ENCODE results near the gene ELAC1. TPM values are rescaled to one million over a fixed set of nuclear protein-coding genes. Genes with fewer than 3 reads are reported as not detected.

ELAC1 gene
- total and polyA plus RNA-seq, 12 donors = 2.6 to 6.7 (median 4.2) TPM

DNA sequence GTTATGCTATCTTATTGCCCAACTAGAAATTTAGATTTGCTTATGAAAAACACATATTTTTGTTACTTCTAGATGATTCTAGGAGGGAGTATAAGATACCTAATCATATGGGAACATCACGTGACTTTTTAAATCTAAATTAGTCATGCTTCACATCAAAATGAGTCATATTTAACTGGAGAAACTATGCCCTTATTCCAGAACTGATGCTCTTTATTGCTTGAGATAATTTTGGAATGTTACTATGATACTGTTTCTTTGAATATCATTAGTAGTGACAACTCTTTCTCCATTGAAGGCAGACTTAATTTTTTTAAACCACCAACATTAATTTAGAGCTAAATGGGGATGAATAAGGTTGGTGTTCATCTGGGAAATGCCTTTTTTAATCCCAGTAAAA is 19.9 kb upstream of the ELAC1 start:
- intact Hi-C loops (cut with DNase I) = no loop called here
- TF ChIP-seq, protein P1, sequence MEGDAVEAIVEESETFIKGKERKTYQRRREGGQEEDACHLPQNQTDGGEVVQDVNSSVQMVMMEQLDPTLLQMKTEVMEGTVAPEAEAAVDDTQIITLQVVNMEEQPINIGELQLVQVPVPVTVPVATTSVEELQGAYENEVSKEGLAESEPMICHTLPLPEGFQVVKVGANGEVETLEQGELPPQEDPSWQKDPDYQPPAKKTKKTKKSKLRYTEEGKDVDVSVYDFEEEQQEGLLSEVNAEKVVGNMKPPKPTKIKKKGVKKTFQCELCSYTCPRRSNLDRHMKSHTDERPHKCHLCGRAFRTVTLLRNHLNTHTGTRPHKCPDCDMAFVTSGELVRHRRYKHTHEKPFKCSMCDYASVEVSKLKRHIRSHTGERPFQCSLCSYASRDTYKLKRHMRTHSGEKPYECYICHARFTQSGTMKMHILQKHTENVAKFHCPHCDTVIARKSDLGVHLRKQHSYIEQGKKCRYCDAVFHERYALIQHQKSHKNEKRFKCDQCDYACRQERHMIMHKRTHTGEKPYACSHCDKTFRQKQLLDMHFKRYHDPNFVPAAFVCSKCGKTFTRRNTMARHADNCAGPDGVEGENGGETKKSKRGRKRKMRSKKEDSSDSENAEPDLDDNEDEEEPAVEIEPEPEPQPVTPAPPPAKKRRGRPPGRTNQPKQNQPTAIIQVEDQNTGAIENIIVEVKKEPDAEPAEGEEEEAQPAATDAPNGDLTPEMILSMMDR (IDR thresholded peaks at IDR 0.05) = no peak
- peaks cover 0 to 55% (median 5%) of the 10 kb centered on the region in 9 donors for H3K36me3 ChIP-seq
- peaks cover 0 to 12% (median 0%) of the 10 kb centered on the region in 9 donors for H3K4me1 ChIP-seq
- ATAC-seq (no peak), DNase-seq (no peak)
- H3K9me3 ChIP-seq = no peaks in the 10 kb centered on the region
- no peak overlapping the region for H3K4me3 ChIP-seq
- H3K27me3 ChIP-seq = no peaks in the 10 kb centered on the region
- WGBS, 2 donors = 73 to 87% methylated on average over 1 of the region's 1 CpG
- H3K27ac ChIP-seq = no peak overlapping the region

DNA sequence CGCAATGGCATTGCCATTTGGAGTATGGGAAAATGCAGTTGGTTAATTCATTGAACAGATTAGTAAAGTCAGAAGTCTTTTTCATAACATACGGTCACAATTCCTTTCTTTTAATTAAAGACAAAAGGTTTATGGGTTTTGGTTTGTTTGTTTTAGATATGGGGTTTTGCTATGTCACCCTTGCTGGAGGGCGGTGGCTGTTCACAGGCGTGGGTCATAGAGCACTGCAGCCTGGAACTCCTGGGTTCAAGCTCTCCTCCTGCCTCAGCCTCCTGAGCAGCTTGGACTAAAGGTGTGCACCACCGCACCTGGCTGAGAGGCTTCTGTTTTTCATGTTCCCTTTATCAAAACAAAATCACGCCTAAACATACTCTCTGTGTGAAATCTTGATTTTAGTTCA is 18.7 kb upstream of the ELAC1 start:
- TF ChIP-seq, protein P1 (IDR thresholded peaks at IDR 0.05) = no peak
- H3K27ac ChIP-seq = no peak overlapping the region
- H3K4me1 ChIP-seq = peaks cover 0 to 7% (median 0%) of the 10 kb centered on the region in 9 donors
- DNase-seq (no peak), ATAC-seq (no peak)
- no peak overlapping the region for H3K4me3 ChIP-seq
- H3K9me3 ChIP-seq = no peaks in the 10 kb centered on the region
- 98% methylated on average over 6 of the region's 6 CpGs for WGBS, 2 donors
- H3K27me3 ChIP-seq = no peaks in the 10 kb centered on the region
- H3K36me3 ChIP-seq = peaks cover 0 to 42% (median 5%) of the 10 kb centered on the region in 9 donors
- intact Hi-C loops (cut with DNase I) = no loop called here

GRCh38 chr18:50950626-50951025 is 17.2 kb upstream of the ELAC1 start:
- Histone ChIP-seq H3K27ac (no peak overlapping the region), H3K4me3 (no peak overlapping the region), H3K9me3 (no peaks in the 10 kb centered on the region), H3K4me1 (no peaks in the 10 kb centered on the region), H3K27me3 (no peaks in the 10 kb centered on the region), H3K36me3 (peaks cover 0 to 29% (median 0%) of the 10 kb centered on the region in 9 donors)
- ATAC-seq (no peak), DNase-seq (no peak)
- WGBS, 2 donors = 81 to 88% methylated on average over 4 of the region's 4 CpGs
- TF ChIP-seq, protein P1 (IDR thresholded peaks at IDR 0.05) = no peak
- intact Hi-C loops (cut with DNase I) = no loop called here

GRCh38 chr18:50953822-50954221 is 14.0 kb upstream of the ELAC1 start:
- Histone ChIP-seq H3K4me1 (no peaks in the 10 kb centered on the region), H3K9me3 (no peaks in the 10 kb centered on the region), H3K27me3 (no peaks in the 10 kb centered on the region), H3K27ac (no peak overlapping the region), H3K36me3 (peaks cover 0 to 5% (median 0%) of the 10 kb centered on the region in 9 donors), H3K4me3 (no peak overlapping the region)
- TF ChIP-seq, protein P1 (IDR thresholded peaks at IDR 0.05) = no peak
- no peak for ATAC-seq
- 67 to 77% methylated on average over 3 of the region's 3 CpGs for WGBS, 2 donors
- intact Hi-C loops (cut with DNase I) = no loop called here
- DNase-seq = no peak

All from heart right ventricle (tissue), 16 donors.